Left ventricle myocardium superior (tissue), 1 donor: ENCODE data around the gene TERF2IP. TPM values are rescaled to one million over a fixed set of nuclear protein-coding genes. Genes with fewer than 3 reads are reported as not detected.

Experiments
- ATAC-seq: fragments of 200-7000 bp; cut with Tn5 transposase; one replicate; pipeline ENCODE4 v1.9.1; 2020; ENCODE audit warnings: mild to moderate bottlenecking, moderate library complexity
- DNase-seq: peaks from one replicate; pipeline ENCODE4 v3.0.0-alpha.2; 2020
- intact Hi-C: fragments of 100-400 bp; cut with micrococcal nuclease; formaldehyde crosslinking; loops from one replicate; pipeline ENCODE4 v1.11.0; 2022
- total RNA-seq: library from RNA; stranded (reverse); fragmentation: NEBNext Ultra II Directional; extraction: Animal tissue kit (Norgen Biotek cat#: 25700); gene quantifications from one replicate; pipeline ENCODE4 v1.2.1, GENCODE V29; 2021
- donor health status: DM: no; HTN: yes; CAD: no; lungs with severe emphysema.

The TERF2IP gene
- total RNA-seq, 1 donor from 2014 or later = 56.2 TPM

- no peak for ATAC-seq
- no peak for DNase-seq
- intact Hi-C loops = no loop called here
Measured at GRCh38 chr16:75703306-75703705, 55.7 kb downstream of the TERF2IP start.

Other genes with a start within 250 kb of the TERF2IP start
- 24.7 TPM for gene CFDP1, start 214.3 kb upstream of the TERF2IP start, total RNA-seq
- gene TMEM170A, start 183.1 kb upstream of the TERF2IP start, total RNA-seq = 8.6 TPM
- gene CHST6, start 152.3 kb upstream of the TERF2IP start, total RNA-seq = 0.27 TPM
- 0.07 TPM for gene CHST5, start 111.7 kb upstream of the TERF2IP start, total RNA-seq
- 4.6 TPM for gene TMEM231, start 91.5 kb upstream of the TERF2IP start, total RNA-seq
- 245 TPM for gene GABARAPL2, start 81.4 kb upstream of the TERF2IP start, total RNA-seq
- 19.0 TPM for gene ADAT1, start 24.5 kb upstream of the TERF2IP start, total RNA-seq
- 152 TPM for gene KARS1, start 108 bp upstream of the TERF2IP start, total RNA-seq
- gene CPHXL2, start 29.2 kb downstream of the TERF2IP start, total RNA-seq = not detected
- not detected for gene DUXB, start 53.7 kb downstream of the TERF2IP start, total RNA-seq
- not detected for gene CPHXL, start 78.7 kb downstream of the TERF2IP start, total RNA-seq